ENCODE measurements around the gene KRTAP5-5.

DNA sequence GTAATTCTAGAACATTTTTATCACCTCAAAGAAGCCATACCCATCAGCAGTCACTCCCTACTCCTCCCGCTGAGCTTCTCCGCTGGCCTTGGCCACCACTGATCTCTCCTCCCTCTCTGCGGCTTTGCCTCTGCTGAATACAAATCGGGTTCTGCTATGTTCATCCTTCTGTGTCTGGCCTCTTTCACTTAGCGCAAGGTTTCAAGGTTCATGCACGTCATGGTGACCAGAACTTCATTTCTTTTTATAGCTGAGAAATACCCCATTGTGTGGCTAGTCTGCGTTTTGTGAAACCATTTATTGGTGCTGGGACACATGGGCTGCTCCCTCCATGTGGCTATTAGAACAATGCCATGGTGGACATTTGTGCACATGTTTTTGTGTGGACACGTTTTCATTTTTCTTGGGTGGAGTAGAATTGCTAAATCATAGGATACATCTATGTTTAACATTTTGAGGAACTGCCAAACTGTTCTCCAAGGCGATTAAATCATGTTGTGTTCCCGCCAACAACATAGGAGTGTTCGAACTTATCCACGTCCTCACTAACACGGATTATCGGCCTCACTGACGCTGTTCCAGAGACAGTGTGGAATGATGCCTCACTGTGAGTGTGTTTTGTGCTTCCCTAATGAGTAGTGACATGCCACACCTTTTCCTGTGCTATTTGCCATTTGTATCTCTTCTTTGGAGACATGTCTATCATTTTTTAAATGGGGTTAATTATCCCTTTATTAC, 43.2 kb downstream of the KRTAP5-5 start:
- TF ChIP-seq, protein P1, sequence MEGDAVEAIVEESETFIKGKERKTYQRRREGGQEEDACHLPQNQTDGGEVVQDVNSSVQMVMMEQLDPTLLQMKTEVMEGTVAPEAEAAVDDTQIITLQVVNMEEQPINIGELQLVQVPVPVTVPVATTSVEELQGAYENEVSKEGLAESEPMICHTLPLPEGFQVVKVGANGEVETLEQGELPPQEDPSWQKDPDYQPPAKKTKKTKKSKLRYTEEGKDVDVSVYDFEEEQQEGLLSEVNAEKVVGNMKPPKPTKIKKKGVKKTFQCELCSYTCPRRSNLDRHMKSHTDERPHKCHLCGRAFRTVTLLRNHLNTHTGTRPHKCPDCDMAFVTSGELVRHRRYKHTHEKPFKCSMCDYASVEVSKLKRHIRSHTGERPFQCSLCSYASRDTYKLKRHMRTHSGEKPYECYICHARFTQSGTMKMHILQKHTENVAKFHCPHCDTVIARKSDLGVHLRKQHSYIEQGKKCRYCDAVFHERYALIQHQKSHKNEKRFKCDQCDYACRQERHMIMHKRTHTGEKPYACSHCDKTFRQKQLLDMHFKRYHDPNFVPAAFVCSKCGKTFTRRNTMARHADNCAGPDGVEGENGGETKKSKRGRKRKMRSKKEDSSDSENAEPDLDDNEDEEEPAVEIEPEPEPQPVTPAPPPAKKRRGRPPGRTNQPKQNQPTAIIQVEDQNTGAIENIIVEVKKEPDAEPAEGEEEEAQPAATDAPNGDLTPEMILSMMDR (IDR thresholded peaks at IDR 0.05; ENCODE audit: extremely low read depth in 1 of 2, insufficient read depth in 1 of 2, low read depth in 1 of 2, low read length in 2 of 2): no peak
- no peak for TF ChIP-seq POLR2A (IDR thresholded peaks at IDR 0.05; ENCODE audit: low read depth, low read length)
